Fibroblast of upper back skin (primary cell): ENCODE results near the gene CNTN1.
"Not testable (repeated sequence)": the region's sequence is repeated elsewhere in the genome, so short reads cannot be mapped to it uniquely, and the experiment has no call there.

Experiments
- DNase-seq: peaks from one replicate; pipeline ENCODE4 v3.0.0-alpha.2; 2013

CNTN1 gene

DNA sequence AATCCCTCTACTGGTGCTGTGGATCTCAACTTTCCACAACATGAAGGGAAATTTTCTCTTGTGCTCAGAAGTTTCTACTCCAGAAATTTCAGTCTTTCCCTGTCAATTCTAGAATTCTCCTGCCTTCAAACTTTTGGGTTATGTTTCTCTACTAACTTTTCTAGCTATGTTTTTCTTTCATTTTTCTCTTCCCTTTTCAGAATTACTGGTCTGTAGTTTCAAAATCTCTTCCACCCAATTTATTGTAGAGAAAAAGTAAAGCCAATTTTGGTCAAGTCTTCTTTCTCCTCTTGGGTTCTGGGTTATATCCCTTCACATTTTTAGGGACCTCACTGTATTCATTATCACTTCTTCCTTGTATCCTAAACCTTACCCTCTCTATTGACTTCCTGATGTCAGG, 18.9 kb downstream of the CNTN1 start:
- no peak for DNase-seq

- DNase-seq = no peak
Observed at GRCh38 chr12:40714636-40715035, 22.4 kb downstream of the CNTN1 start.

DNA sequence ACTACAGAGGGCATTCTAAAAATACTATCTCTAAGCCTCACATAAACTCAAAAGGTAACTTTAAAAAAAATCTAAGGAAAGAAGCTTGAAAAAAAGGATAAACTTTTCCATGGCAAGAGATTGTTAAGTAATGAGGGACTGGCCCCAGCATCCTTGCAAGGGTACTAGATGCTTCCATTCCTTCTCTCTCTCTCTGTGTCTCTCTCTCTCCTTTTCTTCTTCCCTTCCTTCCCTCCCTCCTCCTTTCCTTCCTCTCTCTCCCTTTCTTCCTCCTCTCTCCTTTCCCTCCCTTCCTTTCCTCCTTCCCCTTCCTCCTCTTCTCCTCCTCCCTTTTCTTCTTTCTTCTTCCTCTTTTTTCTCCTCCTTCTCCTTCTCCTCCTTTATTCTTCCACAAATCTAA, 23.8 kb downstream of the CNTN1 start:
- no peak for DNase-seq

- no peak for DNase-seq
Observed at GRCh38 chr12:40717576-40717975, 25.3 kb downstream of the CNTN1 start.

DNA sequence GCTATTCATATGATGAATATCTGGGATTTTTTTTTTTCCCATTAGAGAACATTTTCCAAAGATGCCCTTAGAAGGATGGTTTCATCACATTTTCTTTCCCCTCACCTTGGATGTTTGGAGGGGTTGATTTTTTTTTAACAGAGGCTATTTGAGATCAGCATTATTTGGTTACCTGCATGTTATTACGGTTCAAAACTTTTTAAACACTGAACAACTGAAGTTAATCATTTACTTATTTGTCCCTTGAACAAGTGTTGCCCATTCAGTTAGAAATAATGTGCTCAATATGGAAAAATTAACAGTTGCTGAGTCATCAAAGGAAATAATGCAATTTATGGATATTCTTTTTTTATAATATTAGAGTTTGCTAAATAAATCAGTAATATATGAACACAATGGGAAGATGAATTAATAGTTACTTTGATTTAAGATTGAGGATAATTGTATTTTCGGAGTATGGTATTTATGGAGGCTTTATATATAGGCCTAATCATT, 26.7 kb downstream of the CNTN1 start:
- no peak for DNase-seq

- no peak for DNase-seq
Observed at GRCh38 chr12:40723001-40723400, 30.8 kb downstream of the CNTN1 start.

DNA sequence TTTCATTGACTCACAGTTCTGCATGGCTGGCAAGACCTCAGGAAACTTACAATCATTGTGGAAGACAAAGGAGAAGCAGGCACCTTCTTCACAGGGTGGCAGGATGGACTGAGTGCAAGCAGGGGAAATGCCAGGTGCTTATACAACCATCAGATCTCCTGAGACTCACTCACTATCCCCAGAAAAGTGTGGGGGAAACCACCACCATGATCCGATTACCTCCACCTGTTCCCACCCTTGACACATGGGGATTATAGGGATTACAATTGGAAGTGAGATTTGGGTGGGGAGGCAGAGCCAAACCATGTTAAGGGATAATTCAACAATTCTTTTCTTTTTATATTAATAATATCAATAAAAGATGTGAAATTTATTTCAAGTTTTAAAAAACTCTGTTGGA, 34.1 kb downstream of the CNTN1 start:
- DNase-seq = no peak

DNA sequence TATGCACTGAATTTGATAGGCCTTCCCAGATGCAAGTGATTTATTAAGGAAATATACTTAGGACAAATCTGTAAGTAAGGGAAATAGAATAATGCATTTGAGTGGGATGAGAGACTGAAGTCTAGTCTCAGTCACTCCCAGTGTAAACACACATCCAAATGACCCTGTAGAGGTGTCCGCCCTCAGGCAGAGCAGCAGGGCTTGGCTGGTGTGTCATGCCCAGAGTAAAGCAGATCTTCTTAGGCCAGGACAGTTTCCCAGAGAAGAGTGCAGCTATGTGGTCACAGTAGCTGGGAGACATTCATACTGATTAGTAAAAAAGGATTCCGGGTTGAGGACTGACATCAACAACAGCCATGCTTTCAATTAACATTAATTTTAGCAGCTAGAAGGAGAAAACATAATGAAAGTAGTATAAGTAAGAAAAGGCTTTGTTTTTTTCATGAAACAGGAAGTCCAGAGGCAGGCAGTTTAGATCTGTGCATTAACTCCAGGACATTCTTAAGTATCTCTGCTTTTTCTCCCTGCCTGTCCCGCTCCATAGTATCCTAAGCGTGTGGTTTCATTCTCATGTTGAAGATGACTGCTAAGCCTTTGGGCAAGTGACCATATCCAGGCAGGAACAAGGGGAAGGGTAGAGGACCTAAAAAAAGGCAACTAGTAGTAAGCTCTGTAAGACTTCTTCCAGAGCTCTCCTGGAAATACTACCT, 35.7 kb downstream of the CNTN1 start:
- DNase-seq = no peak

DNA sequence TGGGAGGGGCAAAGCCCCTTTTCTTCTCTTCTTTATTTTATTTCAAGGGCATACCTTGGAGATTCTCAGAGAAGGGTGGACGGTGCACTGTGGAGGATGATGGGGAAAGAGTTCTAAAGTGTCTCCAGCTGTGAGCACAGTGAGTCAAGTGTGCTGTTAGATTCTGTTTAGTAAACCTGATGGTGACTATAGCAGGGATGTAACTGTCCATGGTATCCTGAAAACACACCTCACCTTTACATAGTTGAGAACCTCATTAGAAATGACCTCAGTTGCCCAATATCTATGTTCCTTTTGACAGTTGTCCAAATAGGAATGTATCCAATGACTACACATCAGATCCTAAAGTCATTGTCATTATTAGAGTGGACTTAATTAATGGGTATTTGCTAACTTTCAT, 38.0 kb downstream of the CNTN1 start:
- no peak for DNase-seq

DNA sequence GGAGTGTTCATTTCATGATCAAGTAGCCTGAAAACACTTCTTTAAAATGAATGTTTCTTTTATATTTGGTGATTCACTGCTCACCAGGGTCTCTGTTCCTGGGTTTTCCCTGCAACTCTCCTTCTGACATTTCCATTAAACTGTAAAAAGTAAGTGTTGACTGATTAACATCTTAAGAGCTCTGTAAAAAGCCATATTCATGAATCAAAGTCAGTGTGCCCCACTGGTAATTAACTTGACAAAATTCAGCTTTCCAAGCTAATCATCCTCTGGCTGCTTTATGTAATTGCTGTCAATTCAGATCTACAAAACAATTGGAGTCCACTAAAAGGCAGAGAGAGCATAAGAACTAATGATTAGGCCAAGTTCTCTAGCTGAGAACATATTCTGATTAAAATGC, 41.6 kb downstream of the CNTN1 start:
- DNase-seq = no peak

GRCh38 chr12:40734276-40734675, 42.0 kb downstream of the CNTN1 start:
- no peak for DNase-seq

DNA sequence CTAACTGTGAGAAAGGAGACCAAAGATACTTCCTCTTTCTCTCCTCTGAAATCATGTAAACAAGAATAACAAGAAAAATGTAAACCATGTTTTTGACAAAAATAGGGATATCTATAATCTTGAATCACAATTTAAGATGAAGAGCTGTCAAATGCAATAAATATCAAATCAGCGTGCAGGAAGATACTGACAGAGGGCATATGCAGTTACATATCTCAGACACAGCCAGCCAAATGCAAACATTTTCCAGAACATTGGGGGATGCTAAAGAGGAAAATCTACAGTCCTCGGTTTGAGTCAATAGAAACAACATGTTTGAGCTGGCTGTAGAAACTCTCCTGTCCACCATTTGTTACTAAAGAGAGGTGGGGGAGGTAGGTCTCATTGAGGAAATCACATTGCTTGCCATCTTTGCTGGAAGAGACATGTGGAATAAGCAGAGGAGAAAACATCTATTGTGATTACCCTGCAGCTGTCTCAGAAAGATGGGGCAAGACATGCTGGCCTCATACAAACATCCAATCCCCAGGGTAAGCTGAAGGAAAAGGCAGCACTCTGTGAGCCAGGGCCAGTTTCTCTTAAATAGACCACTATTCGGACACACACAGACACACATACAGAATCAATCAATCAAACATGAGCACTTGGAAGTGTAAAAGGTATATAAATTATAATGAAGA, 43.5 kb downstream of the CNTN1 start:
- no peak for DNase-seq

DNA sequence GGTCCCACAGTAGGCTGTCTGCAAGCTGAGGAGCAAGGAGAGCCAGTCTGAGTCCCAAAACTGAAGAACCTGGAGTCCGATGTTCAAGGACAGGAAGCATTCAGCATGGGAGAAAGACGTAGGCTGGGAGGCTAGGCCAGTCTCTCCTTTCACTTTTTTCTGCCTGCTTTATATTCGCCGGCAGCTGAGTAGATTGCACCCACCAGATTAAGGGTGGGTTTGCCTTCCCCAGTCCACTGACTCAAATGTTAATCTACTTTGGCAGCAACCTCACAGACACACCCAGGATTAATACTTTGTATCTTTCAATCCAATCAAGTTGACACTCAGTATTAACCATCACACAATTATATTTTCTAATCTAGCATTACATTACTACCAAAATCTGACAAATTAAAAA, 45.2 kb downstream of the CNTN1 start:
- DNase-seq = not testable (repeated sequence)

DNA sequence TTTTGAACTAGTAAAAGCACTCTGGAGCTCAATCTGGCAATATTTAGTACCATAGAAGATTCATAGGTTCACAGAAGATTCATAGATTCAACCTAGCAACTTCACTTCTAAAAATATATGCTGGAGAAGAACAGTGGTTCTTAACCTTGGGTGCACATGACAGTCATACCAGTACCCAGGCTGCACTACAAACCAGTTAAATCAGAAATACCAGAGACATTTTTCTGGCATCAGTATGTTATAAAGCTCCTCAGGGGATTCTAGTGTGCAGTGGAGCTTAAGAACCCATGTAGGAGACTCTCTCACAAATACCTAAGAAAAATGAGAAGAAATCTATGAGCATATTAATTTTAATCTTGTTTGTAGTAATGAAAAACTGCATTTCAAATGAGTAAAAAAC, 46.6 kb downstream of the CNTN1 start:
- DNase-seq = no peak

DNA sequence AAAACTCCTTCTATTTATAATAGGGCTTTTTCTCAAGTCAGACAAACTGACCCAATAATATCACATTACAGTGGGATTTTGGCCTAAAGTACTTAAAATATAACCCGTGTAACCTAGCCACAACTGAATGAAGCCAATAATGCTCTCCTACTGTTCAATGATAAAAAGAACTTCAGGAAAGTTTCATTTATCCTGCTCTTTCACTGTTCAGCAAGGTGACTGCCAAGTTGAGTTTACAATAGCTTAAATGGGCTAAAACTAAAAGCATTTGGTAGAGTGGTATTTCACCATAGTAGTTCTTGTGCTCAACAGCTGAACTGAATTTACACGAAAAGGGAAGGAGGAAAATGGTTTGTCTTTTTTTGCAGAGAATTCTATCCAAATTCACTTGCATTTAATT, 49.8 kb downstream of the CNTN1 start:
- no peak for DNase-seq

GRCh38 chr12:40745386-40745785, 53.1 kb downstream of the CNTN1 start:
- no peak for DNase-seq

GRCh38 chr12:40749863-40750262, 57.6 kb downstream of the CNTN1 start:
- no peak for DNase-seq

GRCh38 chr12:40752011-40752410, 59.8 kb downstream of the CNTN1 start:
- DNase-seq = no peak

DNA sequence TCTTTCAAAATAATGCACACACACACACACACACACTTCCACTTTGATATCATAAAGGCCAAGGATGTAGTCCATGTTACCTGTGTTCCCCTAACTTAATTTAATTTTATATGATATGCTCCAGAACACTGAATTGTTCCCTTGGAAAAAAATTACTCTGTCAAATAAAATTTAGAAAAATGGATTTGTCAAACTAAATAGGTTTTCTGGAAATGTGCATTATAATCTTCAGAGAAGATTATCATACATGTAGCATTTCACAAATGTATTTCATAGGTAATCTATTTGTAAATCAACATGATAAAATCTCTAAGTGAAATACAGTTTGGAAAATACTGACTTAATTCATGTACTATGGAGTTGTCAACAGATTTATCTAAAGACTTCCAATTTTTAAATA, 68.6 kb downstream of the CNTN1 start:
- DNase-seq = no peak

- no peak for DNase-seq
Observed at GRCh38 chr12:40762072-40762471, 69.8 kb downstream of the CNTN1 start.

GRCh38 chr12:40768125-40768864, 76.1 kb downstream of the CNTN1 start:
- DNase-seq = no peak

DNA sequence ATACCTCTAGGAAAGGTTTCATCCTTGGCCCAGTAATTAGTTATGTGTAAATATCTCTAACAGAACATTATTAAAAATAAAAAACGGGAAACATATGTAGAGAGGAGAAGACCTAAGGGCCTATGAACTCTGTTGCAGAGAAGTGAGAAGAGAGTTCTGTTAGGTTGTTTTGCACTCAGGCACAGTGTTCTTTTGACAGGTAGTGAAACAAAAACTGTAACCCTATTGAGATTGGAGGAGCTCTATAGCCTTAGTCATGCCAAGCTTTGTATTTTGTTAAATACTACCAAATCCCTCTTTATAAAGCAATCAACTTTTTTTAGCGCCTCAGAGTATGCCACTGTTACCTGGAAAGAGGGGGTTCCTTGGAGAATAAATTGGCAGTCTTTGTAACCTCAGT, 77.6 kb downstream of the CNTN1 start:
- DNase-seq = no peak

- no peak for DNase-seq
Observed at GRCh38 chr12:40770781-40771180, 78.5 kb downstream of the CNTN1 start.

- DNase-seq = peak; percentile 2
Observed at GRCh38 chr12:40775661-40776060, 83.4 kb downstream of the CNTN1 start.
